Measurements from ENCODE around the gene PTPN4. TPM values are rescaled to one million over a fixed set of nuclear protein-coding genes. Genes with fewer than 3 reads are reported as not detected.

PTPN4 gene
- total and polyA plus RNA-seq, 12 donors: 5.2 to 56.5 (median 40.6) TPM

DNA sequence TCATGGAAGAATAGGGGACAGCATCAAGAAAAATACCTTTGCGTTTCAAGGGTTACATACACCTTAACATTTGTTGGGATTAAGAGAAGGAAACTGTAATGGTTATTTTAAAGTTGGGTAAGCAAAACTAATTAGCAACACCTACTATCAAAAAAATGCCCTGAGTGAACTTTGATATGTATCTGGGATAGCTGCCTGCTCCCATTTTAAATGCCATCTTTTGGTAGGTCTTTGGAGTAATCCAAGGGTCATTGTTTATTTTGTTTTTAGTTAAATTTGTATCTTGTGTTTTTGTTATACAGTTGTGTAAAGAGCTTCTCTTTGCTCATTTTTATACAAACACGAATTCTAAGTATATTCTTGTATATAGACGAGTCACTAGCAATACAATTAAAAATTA lies 9.9 kb downstream of the PTPN4 start:
- no peak overlapping the region for H3K4me3 ChIP-seq
- peaks cover 12 to 21% of the 10 kb centered on the region in 2 donors for H3K4me1 ChIP-seq (replicated peaks in 1 of 2)
- no peak for DNase-seq
- no peak overlapping the region for H3K27ac ChIP-seq
- intact Hi-C loops (cut with DNase I): no loop called here
- no peaks in the 10 kb centered on the region for H3K36me3 ChIP-seq (replicated peaks in 1 of 2)
- H3K9me3 ChIP-seq (replicated peaks in 1 of 3): no peaks in the 10 kb centered on the region
- 92 to 100% (median 95%) methylated on average over 3 of the region's 3 CpGs for WGBS, 4 donors
- TF ChIP-seq, protein P1, sequence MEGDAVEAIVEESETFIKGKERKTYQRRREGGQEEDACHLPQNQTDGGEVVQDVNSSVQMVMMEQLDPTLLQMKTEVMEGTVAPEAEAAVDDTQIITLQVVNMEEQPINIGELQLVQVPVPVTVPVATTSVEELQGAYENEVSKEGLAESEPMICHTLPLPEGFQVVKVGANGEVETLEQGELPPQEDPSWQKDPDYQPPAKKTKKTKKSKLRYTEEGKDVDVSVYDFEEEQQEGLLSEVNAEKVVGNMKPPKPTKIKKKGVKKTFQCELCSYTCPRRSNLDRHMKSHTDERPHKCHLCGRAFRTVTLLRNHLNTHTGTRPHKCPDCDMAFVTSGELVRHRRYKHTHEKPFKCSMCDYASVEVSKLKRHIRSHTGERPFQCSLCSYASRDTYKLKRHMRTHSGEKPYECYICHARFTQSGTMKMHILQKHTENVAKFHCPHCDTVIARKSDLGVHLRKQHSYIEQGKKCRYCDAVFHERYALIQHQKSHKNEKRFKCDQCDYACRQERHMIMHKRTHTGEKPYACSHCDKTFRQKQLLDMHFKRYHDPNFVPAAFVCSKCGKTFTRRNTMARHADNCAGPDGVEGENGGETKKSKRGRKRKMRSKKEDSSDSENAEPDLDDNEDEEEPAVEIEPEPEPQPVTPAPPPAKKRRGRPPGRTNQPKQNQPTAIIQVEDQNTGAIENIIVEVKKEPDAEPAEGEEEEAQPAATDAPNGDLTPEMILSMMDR (IDR thresholded peaks at IDR 0.05): no peak
- TF ChIP-seq POLR2A (IDR thresholded peaks at IDR 0.05): no peak
- no peaks in the 10 kb centered on the region for H3K27me3 ChIP-seq

DNA sequence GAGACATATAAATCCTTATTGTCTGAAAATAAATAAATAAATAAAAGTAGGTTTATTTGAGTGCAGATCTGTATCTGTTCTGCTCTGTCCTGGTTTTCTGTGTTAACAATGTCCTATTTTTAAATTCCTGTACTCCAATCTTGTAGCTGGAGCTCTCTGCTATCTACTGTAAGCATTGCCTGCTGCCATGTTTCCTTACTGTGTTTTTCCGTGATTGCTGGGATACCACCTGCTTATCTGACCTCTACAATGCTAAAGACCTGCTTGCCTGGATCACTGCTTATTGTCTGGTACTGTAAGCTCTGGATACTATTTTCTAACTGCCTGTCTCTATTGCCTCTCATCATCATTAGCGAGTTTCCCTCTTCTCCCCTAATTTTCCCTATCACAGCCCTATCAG lies 11.6 kb downstream of the PTPN4 start:
- Histone ChIP-seq H3K36me3 (replicated peaks in 1 of 2) (no peaks in the 10 kb centered on the region), H3K27ac (peak overlapping the region in 1 of 5 donors; percentile 17), H3K27me3 (no peaks in the 10 kb centered on the region), H3K4me1 (replicated peaks in 1 of 2) (peaks cover 12 to 21% of the 10 kb centered on the region in 2 donors), H3K9me3 (replicated peaks in 1 of 3) (no peaks in the 10 kb centered on the region), H3K4me3 (no peak overlapping the region)
- WGBS, 4 donors: 62 to 67% (median 64%) methylated on average over 2 of the region's 2 CpGs
- intact Hi-C loops (cut with DNase I): no loop called here
- DNase-seq: no peak
- TF ChIP-seq, protein P1 (IDR thresholded peaks at IDR 0.05): no peak
- TF ChIP-seq POLR2A (IDR thresholded peaks at IDR 0.05): no peak

DNA sequence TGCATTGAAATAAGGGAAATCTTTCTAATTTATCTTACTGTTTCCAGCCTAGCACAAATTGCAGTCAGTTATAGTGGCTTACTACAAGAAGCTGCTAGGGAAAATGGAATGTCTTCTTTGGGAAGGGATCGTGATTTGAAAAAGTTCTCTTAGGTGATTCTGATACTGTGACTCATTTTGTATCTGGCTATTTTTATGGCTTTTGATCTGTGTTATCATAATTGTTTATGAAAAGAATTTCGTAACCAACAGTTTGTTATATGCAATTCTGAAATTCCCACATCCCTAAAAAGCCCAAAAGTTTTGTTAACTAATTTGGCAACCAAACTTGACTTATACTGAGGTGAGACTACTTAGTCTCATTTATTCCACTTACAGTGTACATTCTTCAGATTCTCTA lies 12.4 kb downstream of the PTPN4 start:
- TF ChIP-seq, protein P1 (IDR thresholded peaks at IDR 0.05): no peak
- TF ChIP-seq POLR2A (IDR thresholded peaks at IDR 0.05): no peak
- Histone ChIP-seq H3K4me3 (peak overlapping the region in 2 of 4 donors; percentile 11 to 23), H3K27me3 (no peaks in the 10 kb centered on the region), H3K36me3 (replicated peaks in 1 of 2) (no peaks in the 10 kb centered on the region), H3K4me1 (replicated peaks in 1 of 2) (peaks cover 12 to 21% of the 10 kb centered on the region in 2 donors), H3K27ac (peak overlapping the region in 1 of 5 donors; percentile 15), H3K9me3 (replicated peaks in 1 of 3) (no peaks in the 10 kb centered on the region)
- no peak for DNase-seq
- intact Hi-C loops (cut with DNase I): no loop called here
- WGBS, 4 donors: 41 to 51% (median 45%) methylated on average over 2 of the region's 2 CpGs

DNA sequence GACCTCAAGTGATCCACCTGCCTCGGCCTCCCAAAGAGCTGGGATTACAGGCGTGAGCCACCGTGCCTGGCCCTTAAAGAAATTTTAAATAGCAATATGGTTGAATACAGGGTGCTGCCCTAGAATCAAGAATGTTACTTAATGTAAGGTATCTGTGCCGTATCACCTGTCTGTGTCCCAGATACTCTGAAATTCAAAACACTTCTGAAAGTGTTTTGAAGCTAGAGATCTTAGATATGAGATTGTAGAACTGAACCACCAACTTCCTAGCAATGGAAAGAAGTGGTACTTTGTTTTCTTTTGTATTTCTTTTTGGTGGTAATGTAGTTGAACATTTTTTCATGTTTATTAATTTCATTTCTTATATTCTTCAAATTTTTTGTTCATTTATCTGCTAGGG lies 13.0 kb downstream of the PTPN4 start:
- peaks cover 12 to 21% of the 10 kb centered on the region in 2 donors for H3K4me1 ChIP-seq (replicated peaks in 1 of 2)
- WGBS, 4 donors: 94 to 96% (median 95%) methylated on average over 4 of the region's 4 CpGs

More for the DNA sequence above, 13.0 kb downstream of the PTPN4 start:
- TF ChIP-seq, protein P1 (IDR thresholded peaks at IDR 0.05): no peak
- no peak for TF ChIP-seq POLR2A (IDR thresholded peaks at IDR 0.05)
- Histone ChIP-seq H3K27me3 (no peaks in the 10 kb centered on the region), H3K36me3 (replicated peaks in 1 of 2) (no peaks in the 10 kb centered on the region), H3K4me3 (no peak overlapping the region), H3K9me3 (replicated peaks in 1 of 3) (no peaks in the 10 kb centered on the region), H3K27ac (peak overlapping the region in 1 of 5 donors; percentile 15)
- no peak for DNase-seq
- intact Hi-C loops (cut with DNase I): no loop called here

Measured in adrenal gland (tissue), 12 donors.